ENCODE measurements around the gene CHMP5.
A peak's percentile ranks its signal among the peaks of the same experiment; 100 is the strongest.

CHMP5 gene

DNA sequence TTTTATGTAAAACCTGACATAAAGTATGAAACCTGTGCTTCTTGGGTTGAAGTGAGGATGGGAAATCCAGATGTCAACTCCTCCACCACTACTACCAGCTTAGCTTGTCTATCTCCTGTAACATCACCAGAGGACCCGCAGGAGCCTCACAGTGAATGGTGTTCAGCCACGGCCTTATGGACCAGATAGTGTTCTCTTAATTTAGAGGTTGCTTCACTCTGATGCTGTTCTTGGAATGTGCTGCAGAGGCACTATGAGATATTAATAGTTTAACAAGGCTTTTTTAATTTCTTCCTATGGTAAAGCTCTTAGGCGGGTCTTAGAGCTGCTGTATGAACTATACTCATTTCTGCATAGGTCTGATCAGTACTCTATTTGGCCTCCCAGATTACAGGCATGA lies 53.4 kb downstream of the CHMP5 start:
- no peak for TF ChIP-seq CTCF (conservative IDR thresholded peaks at IDR 0.05)
- no peak overlapping the region for H3K27ac ChIP-seq

GRCh38 chr9:33318781-33319180 lies 53.9 kb downstream of the CHMP5 start:
- TF ChIP-seq CTCF (conservative IDR thresholded peaks at IDR 0.05): no peak
- no peak overlapping the region for H3K27ac ChIP-seq

DNA sequence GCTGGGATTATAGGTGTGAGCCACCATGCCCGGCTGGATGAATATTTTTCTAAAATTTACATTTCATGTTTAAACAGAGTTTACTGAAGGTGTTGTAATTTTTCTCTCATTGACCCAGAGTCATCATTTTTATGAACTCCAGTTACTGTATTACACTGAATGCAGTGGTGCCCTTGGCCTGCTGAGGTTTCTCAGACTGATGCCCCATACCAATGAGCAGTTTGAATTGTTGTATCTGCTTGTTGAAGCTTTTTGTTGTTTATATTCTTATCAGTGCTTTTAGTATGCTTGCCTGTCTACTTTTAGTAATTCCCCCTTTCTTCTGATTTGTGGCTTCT lies 55.4 kb downstream of the CHMP5 start:
- H3K27ac ChIP-seq: no peak overlapping the region
- TF ChIP-seq CTCF (conservative IDR thresholded peaks at IDR 0.05): no peak

DNA sequence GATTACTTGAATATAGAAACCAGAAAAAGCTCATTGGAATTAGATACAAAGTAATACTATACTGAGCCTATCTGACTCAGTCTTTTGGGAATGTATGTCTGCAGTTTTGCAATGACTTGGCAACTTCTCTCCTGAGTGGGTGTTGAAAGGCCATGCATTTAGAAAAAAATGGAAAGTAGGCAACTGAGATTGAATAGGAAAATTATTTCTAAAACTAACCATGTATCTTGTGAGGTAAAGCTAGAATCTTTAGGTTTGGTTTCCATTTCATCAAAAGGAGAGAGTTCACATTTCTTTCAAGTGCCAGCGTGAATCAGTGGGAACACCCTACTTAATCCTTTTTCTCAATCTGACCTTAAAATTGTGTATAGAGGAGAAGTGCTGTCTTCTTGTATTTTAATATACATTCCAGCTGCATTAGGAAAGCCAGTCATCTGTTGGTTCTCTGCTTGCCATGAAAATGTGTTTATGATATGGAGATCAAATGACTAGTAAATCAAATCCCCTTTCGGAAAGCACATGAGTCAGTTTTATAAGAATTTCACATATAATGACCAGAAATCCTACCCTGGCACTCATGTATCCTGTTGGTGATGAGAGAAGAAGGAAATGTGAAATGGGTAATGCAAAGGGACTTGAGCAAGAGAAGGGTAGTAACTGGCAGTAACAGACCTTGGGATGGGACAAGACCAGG lies 55.9 kb downstream of the CHMP5 start:
- TF ChIP-seq CTCF (conservative IDR thresholded peaks at IDR 0.05): no peak
- no peak overlapping the region for H3K27ac ChIP-seq

GRCh38 chr9:33329117-33329563 lies 64.3 kb downstream of the CHMP5 start:
- peak overlapping the region; percentile 97 for H3K27ac ChIP-seq

DNA sequence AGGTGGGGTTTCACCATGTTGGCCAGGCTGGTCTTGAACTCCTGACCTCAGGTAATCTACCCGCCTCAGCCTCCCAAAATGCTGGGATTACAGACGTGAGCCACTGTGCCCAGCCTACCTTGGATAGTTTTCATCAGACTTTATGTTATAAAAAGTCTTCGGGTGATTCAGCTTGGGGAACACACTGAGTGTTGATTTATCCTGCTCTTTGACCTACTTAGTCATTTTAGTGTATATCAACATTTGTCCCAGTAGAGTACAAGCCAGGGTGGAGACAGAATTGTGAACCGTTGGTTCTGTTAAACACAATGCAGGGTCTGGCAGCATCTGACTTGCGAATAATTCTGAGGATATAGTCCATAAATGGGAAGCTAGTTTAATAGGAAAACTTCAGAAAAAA lies 65.1 kb downstream of the CHMP5 start:
- H3K27ac ChIP-seq: peak overlapping the region; percentile 97
- no peak for TF ChIP-seq CTCF (conservative IDR thresholded peaks at IDR 0.05)

More at GRCh38 chr9:33329117-33329563, 64.3 kb downstream of the CHMP5 start:
- TF ChIP-seq CTCF (conservative IDR thresholded peaks at IDR 0.05): no peak

- peak overlapping the region; percentile 97 for H3K27ac ChIP-seq
These were observed 66.6 kb downstream of the CHMP5 start for GRCh38 chr9:33331377-33331891.

More at GRCh38 chr9:33331377-33331891, 66.6 kb downstream of the CHMP5 start:
- no peak for TF ChIP-seq CTCF (conservative IDR thresholded peaks at IDR 0.05)
